HL-60 (cell line): ENCODE data around the gene TBCE.

Source experiments
- DNase-seq, 2 experiments: peaks; one replicate each; pipeline ENCODE4 v3.0.0-alpha.2; 2010 to 2020; ENCODE audit warnings: low read depth in 1 of 2, low spot score in 1 of 2
- H3K27ac ChIP-seq: fragments of 250-450 bp; sonication (Bioruptor Pico); replicated peaks from 2 replicates; pipeline ENCODE4 v1.5.1; 2020; ENCODE audit warnings: mild to moderate bottlenecking, moderate library complexity
- H3K27me3 ChIP-seq: fragments of 250-450 bp; sonication (Bioruptor Pico); 2 replicates; pipeline ENCODE4 v1.5.1; 2021; ENCODE audit warnings: mild to moderate bottlenecking, moderate library complexity; ENCODE audit not compliant: insufficient read depth, poor library complexity, severe bottlenecking
- H3K4me3 ChIP-seq: replicated peaks from 2 replicates; pipeline ENCODE4 v1.5.1; 2011; ENCODE audit warnings: mild to moderate bottlenecking, control low read depth, low read length; ENCODE audit not compliant: insufficient read depth
- GABPA ChIP-seq: IDR thresholded peaks from 2 replicates; pipeline ENCODE4 v1.6.1; 2012; ENCODE audit warnings: low read depth
- POLR2AphosphoS5 ChIP-seq: IDR thresholded peaks from 2 replicates; pipeline ENCODE4 v1.6.1; 2012; ENCODE audit warnings: low read depth
- SPI1 ChIP-seq: IDR thresholded peaks from 2 replicates; pipeline ENCODE4 v1.6.1; 2012; ENCODE audit warnings: low read depth, mild to moderate bottlenecking, borderline replicate concordance
- TF ChIP-seq, protein P1 (sequence below): IDR thresholded peaks from 2 replicates; pipeline ENCODE4 v1.6.1; 2012; ENCODE audit warnings: low read depth; ENCODE audit not compliant: insufficient replicate concordance
- TF ChIP-seq, protein P2 (sequence below): IDR thresholded peaks from one replicate; pipeline ENCODE4 v1.5.1; 2011; ENCODE audit warnings: low read length, control low read depth, inconsistent platforms; ENCODE audit not compliant: insufficient read depth

Gene TBCE

DNA sequence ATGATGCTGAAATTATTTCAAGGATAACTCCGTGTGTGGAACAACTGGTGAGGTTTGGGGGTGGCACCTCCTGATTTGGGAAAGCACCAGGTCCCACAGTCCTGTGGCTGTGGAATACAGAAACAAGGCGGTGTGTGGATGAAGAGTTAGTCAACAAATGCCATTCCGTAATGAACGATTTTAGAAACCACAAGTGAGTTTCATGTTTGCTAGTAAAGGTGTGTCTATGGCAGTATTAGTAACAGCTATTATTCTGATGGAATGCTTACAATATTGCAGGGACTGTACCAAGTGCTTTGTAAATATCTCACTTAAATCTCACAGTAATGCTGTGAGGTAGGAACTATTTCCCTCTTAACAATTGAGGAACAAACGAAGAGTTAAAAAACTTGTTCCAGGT lies 83.2 kb downstream of the TBCE start:
- no peak overlapping the region for H3K27ac ChIP-seq
- H3K4me3 ChIP-seq = no peak overlapping the region
- DNase-seq = no peak
- TF ChIP-seq, protein P1, sequence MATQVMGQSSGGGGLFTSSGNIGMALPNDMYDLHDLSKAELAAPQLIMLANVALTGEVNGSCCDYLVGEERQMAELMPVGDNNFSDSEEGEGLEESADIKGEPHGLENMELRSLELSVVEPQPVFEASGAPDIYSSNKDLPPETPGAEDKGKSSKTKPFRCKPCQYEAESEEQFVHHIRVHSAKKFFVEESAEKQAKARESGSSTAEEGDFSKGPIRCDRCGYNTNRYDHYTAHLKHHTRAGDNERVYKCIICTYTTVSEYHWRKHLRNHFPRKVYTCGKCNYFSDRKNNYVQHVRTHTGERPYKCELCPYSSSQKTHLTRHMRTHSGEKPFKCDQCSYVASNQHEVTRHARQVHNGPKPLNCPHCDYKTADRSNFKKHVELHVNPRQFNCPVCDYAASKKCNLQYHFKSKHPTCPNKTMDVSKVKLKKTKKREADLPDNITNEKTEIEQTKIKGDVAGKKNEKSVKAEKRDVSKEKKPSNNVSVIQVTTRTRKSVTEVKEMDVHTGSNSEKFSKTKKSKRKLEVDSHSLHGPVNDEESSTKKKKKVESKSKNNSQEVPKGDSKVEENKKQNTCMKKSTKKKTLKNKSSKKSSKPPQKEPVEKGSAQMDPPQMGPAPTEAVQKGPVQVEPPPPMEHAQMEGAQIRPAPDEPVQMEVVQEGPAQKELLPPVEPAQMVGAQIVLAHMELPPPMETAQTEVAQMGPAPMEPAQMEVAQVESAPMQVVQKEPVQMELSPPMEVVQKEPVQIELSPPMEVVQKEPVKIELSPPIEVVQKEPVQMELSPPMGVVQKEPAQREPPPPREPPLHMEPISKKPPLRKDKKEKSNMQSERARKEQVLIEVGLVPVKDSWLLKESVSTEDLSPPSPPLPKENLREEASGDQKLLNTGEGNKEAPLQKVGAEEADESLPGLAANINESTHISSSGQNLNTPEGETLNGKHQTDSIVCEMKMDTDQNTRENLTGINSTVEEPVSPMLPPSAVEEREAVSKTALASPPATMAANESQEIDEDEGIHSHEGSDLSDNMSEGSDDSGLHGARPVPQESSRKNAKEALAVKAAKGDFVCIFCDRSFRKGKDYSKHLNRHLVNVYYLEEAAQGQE = no peak
- TF ChIP-seq SPI1 (no peak), GABPA (no peak), POLR2AphosphoS5 (no peak)
- TF ChIP-seq, protein P2, sequence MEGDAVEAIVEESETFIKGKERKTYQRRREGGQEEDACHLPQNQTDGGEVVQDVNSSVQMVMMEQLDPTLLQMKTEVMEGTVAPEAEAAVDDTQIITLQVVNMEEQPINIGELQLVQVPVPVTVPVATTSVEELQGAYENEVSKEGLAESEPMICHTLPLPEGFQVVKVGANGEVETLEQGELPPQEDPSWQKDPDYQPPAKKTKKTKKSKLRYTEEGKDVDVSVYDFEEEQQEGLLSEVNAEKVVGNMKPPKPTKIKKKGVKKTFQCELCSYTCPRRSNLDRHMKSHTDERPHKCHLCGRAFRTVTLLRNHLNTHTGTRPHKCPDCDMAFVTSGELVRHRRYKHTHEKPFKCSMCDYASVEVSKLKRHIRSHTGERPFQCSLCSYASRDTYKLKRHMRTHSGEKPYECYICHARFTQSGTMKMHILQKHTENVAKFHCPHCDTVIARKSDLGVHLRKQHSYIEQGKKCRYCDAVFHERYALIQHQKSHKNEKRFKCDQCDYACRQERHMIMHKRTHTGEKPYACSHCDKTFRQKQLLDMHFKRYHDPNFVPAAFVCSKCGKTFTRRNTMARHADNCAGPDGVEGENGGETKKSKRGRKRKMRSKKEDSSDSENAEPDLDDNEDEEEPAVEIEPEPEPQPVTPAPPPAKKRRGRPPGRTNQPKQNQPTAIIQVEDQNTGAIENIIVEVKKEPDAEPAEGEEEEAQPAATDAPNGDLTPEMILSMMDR = no peak
- no peaks in the 10 kb centered on the region for H3K27me3 ChIP-seq

DNA sequence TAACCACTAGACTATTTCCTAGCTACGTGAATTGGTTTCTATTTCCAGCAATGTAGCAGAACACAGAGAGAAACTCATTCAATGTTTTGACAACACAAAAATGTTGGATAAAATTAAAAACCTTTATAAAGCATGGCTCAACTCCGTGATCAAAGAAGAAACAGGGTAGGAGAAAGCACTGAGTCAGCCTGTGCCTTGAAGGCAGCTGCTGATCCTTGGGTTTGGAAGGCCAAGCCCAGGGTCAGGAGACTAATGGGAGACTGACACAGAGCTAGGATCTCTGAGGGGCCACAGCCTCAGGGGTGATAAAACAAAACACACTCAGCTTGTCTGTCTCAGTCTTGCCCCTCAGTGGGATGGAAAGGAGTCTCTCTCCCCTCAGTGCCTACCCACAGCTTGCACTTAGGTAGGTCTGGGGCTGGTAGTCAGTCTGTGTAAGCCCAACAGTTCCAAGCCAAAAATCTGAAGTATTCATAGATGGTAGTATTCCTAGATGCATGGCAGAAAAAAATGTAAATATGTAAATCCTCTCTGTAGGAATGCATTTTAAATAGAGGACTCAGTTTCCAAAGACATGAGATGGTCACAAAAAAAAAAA lies 83.8 kb downstream of the TBCE start:
- H3K27ac ChIP-seq = no peak overlapping the region
- no peak for DNase-seq
- TF ChIP-seq GABPA = no peak
- TF ChIP-seq POLR2AphosphoS5 = no peak
- TF ChIP-seq, protein P2 = no peak
- TF ChIP-seq, protein P1 = no peak
- TF ChIP-seq SPI1 = no peak
- no peak overlapping the region for H3K4me3 ChIP-seq
- H3K27me3 ChIP-seq = no peaks in the 10 kb centered on the region

DNA sequence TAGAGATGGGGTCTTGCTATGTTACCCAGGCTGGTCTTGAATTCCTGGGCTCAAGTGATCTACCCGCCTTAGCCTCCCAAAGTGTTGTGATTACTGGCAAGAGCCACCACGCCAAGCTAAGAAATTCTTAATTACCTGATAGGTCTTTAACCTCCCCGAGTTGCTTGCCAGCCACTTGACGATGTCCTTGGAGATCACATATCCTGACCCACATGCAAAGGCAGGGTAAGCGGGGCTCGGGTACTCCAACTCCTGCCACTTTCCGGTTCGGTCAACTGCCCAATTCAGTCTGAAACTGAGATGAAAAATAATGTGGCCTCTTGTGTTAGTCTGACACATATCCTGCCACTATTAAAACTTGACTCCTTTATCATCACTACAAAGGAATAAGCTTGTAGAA lies 86.8 kb downstream of the TBCE start:
- TF ChIP-seq POLR2AphosphoS5 (no peak), GABPA (no peak), SPI1 (no peak)
- TF ChIP-seq, protein P1 = no peak
- TF ChIP-seq, protein P2 = no peak
- Histone ChIP-seq H3K27ac (no peak overlapping the region), H3K27me3 (no peaks in the 10 kb centered on the region), H3K4me3 (no peak overlapping the region)
- no peak for DNase-seq
